ENCODE data around the gene RFX7. TPM values are rescaled to one million over a fixed set of nuclear protein-coding genes. Genes with fewer than 3 reads are reported as not detected.
A peak's percentile ranks its signal among the peaks of the same experiment; 100 is the strongest.
"Not testable (repeated sequence)": the region's sequence is repeated elsewhere in the genome, so short reads cannot be mapped to it uniquely, and the experiment has no call there.

Gene RFX7
- polyA plus RNA-seq, 6 donors from 2014 or later, result 1.4 to 5.4 (median 3.8) TPM

- H3K27ac Mint-ChIP-seq, result peak overlapping the region; percentile 68 to 90 (median 82)
- peaks cover 7 to 32% (median 19%) of the 10 kb centered on the region in 7 donors for H3K9me3 Mint-ChIP-seq
- peaks cover 21 to 39% of the 10 kb centered on the region in 2 donors for H3K36me3 Mint-ChIP-seq
- ATAC-seq (ENCODE audit: low read depth in 2 of 2) (no peak), DNase-seq (no peak)
- peak overlapping the region in 7 of 8 donors; percentile 29 to 84 (median 69) for H3K4me3 Mint-ChIP-seq
- H3K4me1 Mint-ChIP-seq, result peaks cover 57 to 66% (median 65%) of the 10 kb centered on the region in 3 donors
- H3K27me3 Mint-ChIP-seq, result no peaks in the 10 kb centered on the region
Measured at GRCh38 chr15:56208641-56209155, 35.0 kb downstream of the RFX7 start.

- peak overlapping the region; percentile 28 to 90 (median 82) for H3K27ac Mint-ChIP-seq
- peaks cover 21 to 35% of the 10 kb centered on the region in 2 donors for H3K36me3 Mint-ChIP-seq
- H3K4me1 Mint-ChIP-seq, result peaks cover 62 to 71% (median 65%) of the 10 kb centered on the region in 3 donors
- ATAC-seq (ENCODE audit: low read depth in 2 of 2), result no peak
- H3K27me3 Mint-ChIP-seq, result no peaks in the 10 kb centered on the region
- peak overlapping the region in 7 of 8 donors; percentile 29 to 84 (median 68) for H3K4me3 Mint-ChIP-seq
- DNase-seq, result no peak
- peaks cover 7 to 32% (median 19%) of the 10 kb centered on the region in 7 donors for H3K9me3 Mint-ChIP-seq
Measured at GRCh38 chr15:56208185-56208584, 35.5 kb downstream of the RFX7 start.

- peaks cover 65 to 75% (median 69%) of the 10 kb centered on the region in 3 donors for H3K4me1 Mint-ChIP-seq
- H3K36me3 Mint-ChIP-seq, result peaks cover 21 to 30% of the 10 kb centered on the region in 2 donors
- peak overlapping the region; percentile 28 to 90 (median 78) for H3K27ac Mint-ChIP-seq
- H3K4me3 Mint-ChIP-seq, result peak overlapping the region; percentile 53 to 86 (median 74)
- H3K27me3 Mint-ChIP-seq, result no peaks in the 10 kb centered on the region
- DNase-seq (peak; percentile 10), ATAC-seq (ENCODE audit: low read depth in 2 of 2) (peak; percentile 47 to 48)
- H3K9me3 Mint-ChIP-seq, result peaks cover 7 to 32% (median 19%) of the 10 kb centered on the region in 7 donors
Measured at GRCh38 chr15:56207711-56208110, 36.0 kb downstream of the RFX7 start.

- Mint-ChIP-seq H3K9me3 (peaks cover 5 to 26% (median 17%) of the 10 kb centered on the region in 7 donors), H3K36me3 (peaks cover 16 to 26% of the 10 kb centered on the region in 2 donors), H3K4me1 (peaks cover 68 to 79% (median 70%) of the 10 kb centered on the region in 3 donors), H3K27me3 (no peaks in the 10 kb centered on the region), H3K27ac (peak overlapping the region in 4 of 6 donors; percentile 53 to 85 (median 78)), H3K4me3 (peak overlapping the region in 7 of 8 donors; percentile 43 to 86 (median 74))
- DNase-seq (peak; percentile 25), ATAC-seq (ENCODE audit: low read depth in 2 of 2) (peak; percentile 89 to 92)
Measured at GRCh38 chr15:56207092-56207491, 36.6 kb downstream of the RFX7 start.

- Mint-ChIP-seq H3K4me1 (peaks cover 62 to 77% (median 74%) of the 10 kb centered on the region in 3 donors), H3K36me3 (peaks cover 0 to 8% of the 10 kb centered on the region in 2 donors), H3K9me3 (peaks cover 0 to 8% (median 2%) of the 10 kb centered on the region in 7 donors), H3K27me3 (no peaks in the 10 kb centered on the region), H3K27ac (peak overlapping the region; percentile 1 to 79 (median 70)), H3K4me3 (peak overlapping the region; percentile 0 to 84 (median 52))
- DNase-seq, result no peak
- no peak for ATAC-seq (ENCODE audit: low read depth in 2 of 2)
Measured at GRCh38 chr15:56205061-56205876, 38.4 kb downstream of the RFX7 start.

GRCh38 chr15:56203312-56203922, 40.3 kb downstream of the RFX7 start:
- not testable (repeated sequence) for H3K9me3 Mint-ChIP-seq; H3K27me3 Mint-ChIP-seq; H3K36me3 Mint-ChIP-seq; ATAC-seq (ENCODE audit: low read depth in 2 of 2); DNase-seq
- Mint-ChIP-seq H3K4me3 (peak overlapping the region in 2 of 8 donors; percentile 14 to 42), H3K4me1 (peaks cover 54 to 71% (median 62%) of the 10 kb centered on the region in 3 donors), H3K27ac (peak overlapping the region in 1 of 6 donors; percentile 67)

- ATAC-seq (ENCODE audit: low read depth in 2 of 2) (no peak), DNase-seq (no peak)
- Mint-ChIP-seq H3K4me1 (peaks cover 50 to 64% (median 55%) of the 10 kb centered on the region in 3 donors), H3K9me3 (no peaks in the 10 kb centered on the region), H3K4me3 (no peak overlapping the region), H3K27ac (peak overlapping the region in 1 of 6 donors; percentile 12), H3K27me3 (no peaks in the 10 kb centered on the region), H3K36me3 (no peaks in the 10 kb centered on the region)
Measured at GRCh38 chr15:56202701-56203100, 41.0 kb downstream of the RFX7 start.

GRCh38 chr15:56199038-56199437, 44.6 kb downstream of the RFX7 start:
- Mint-ChIP-seq H3K27me3 (no peaks in the 10 kb centered on the region), H3K9me3 (no peaks in the 10 kb centered on the region), H3K4me3 (no peak overlapping the region), H3K36me3 (no peaks in the 10 kb centered on the region), H3K4me1 (peaks cover 20 to 29% (median 27%) of the 10 kb centered on the region in 3 donors), H3K27ac (no peak overlapping the region)
- ATAC-seq (ENCODE audit: low read depth in 2 of 2), result no peak
- no peak for DNase-seq

- Mint-ChIP-seq H3K27me3 (no peaks in the 10 kb centered on the region), H3K4me3 (no peak overlapping the region), H3K9me3 (no peaks in the 10 kb centered on the region), H3K4me1 (peaks cover 28 to 31% (median 29%) of the 10 kb centered on the region in 3 donors), H3K36me3 (no peaks in the 10 kb centered on the region), H3K27ac (no peak overlapping the region)
- ATAC-seq (ENCODE audit: low read depth in 2 of 2) (no peak), DNase-seq (no peak)
Measured at GRCh38 chr15:56194035-56194434, 49.6 kb downstream of the RFX7 start.

- peaks cover 30 to 38% (median 34%) of the 10 kb centered on the region in 3 donors for H3K4me1 Mint-ChIP-seq
- H3K27ac Mint-ChIP-seq, result peak overlapping the region in 2 of 6 donors; percentile 18 to 44
- ATAC-seq (ENCODE audit: low read depth in 2 of 2), result no peak
Measured at GRCh38 chr15:56192659-56193442, 50.8 kb downstream of the RFX7 start.

GRCh38 chr15:56187665-56188064, 56.0 kb downstream of the RFX7 start:
- peaks cover 35 to 54% (median 40%) of the 10 kb centered on the region in 3 donors for H3K4me1 Mint-ChIP-seq
- peaks cover 5% of the 10 kb centered on the region in 2 donors for H3K36me3 Mint-ChIP-seq
- peak overlapping the region in 4 of 6 donors; percentile 4 to 84 (median 66) for H3K27ac Mint-ChIP-seq
- peaks cover 0 to 5% (median 0%) of the 10 kb centered on the region in 7 donors for H3K9me3 Mint-ChIP-seq
- ATAC-seq (ENCODE audit: low read depth in 2 of 2) (no peak), DNase-seq (no peak)
- H3K4me3 Mint-ChIP-seq, result peak overlapping the region in 2 of 8 donors; percentile 0 to 2
- H3K27me3 Mint-ChIP-seq, result no peaks in the 10 kb centered on the region

More at GRCh38 chr15:56192659-56193442, 50.8 kb downstream of the RFX7 start:
- Mint-ChIP-seq H3K27me3 (no peaks in the 10 kb centered on the region), H3K36me3 (no peaks in the 10 kb centered on the region), H3K4me3 (no peak overlapping the region), H3K9me3 (no peaks in the 10 kb centered on the region)
- DNase-seq, result no peak

GRCh38 chr15:56185980-56186379, 57.7 kb downstream of the RFX7 start:
- peak overlapping the region in 2 of 6 donors; percentile 20 to 34 for H3K27ac Mint-ChIP-seq

More at GRCh38 chr15:56185980-56186379, 57.7 kb downstream of the RFX7 start:
- H3K4me1 Mint-ChIP-seq, result peaks cover 32 to 58% (median 32%) of the 10 kb centered on the region in 3 donors
- ATAC-seq (ENCODE audit: low read depth in 2 of 2) (no peak), DNase-seq (no peak)
- peaks cover 0 to 5% (median 0%) of the 10 kb centered on the region in 7 donors for H3K9me3 Mint-ChIP-seq
- no peaks in the 10 kb centered on the region for H3K27me3 Mint-ChIP-seq
- H3K36me3 Mint-ChIP-seq, result peaks cover 5 to 11% of the 10 kb centered on the region in 2 donors
- H3K4me3 Mint-ChIP-seq, result no peak overlapping the region

Data from naive B cell (primary cell).